HEK293T (cell line): ENCODE measurements around the gene RTN4RL1.
A peak's percentile ranks its signal among the peaks of the same experiment; 100 is the strongest.

ENCODE experiments used
- CTCF ChIA-PET: fragments of 350-600 bp; formaldehyde crosslinking; extraction: SDS; loops from one replicate; lab custom pipeline; 2021; ENCODE audit warnings: antibody characterized with exemption, inconsistent platforms; lab: Yijun Ruan, JAX
- POLR2A ChIA-PET: fragments of 350-600 bp; formaldehyde crosslinking; extraction: SDS; loops from one replicate; lab custom pipeline; 2020; ENCODE audit warnings: antibody characterized with exemption, inconsistent platforms; lab: Yijun Ruan, JAX
- DNase-seq: peaks from one replicate; pipeline ENCODE4 v3.0.0; 2012; ENCODE audit warnings: mixed read lengths; ENCODE audit errors: extremely low spot score
- ARNT ChIP-seq: fragments of 450-650 bp; IDR thresholded peaks from 2 replicates; pipeline ENCODE4 v1.6.1; 2017; ENCODE audit warnings: mild to moderate bottlenecking
- BHLHE40 ChIP-seq: fragments of 450-650 bp; IDR thresholded peaks from 2 replicates; pipeline ENCODE4 v1.6.1; 2016; ENCODE audit warnings: mild to moderate bottlenecking, moderate library complexity, borderline replicate concordance
- CTBP1 ChIP-seq: fragments of 450-650 bp; IDR thresholded peaks from 2 replicates; pipeline ENCODE4 v1.6.1; 2016; ENCODE audit warnings: borderline replicate concordance
- ELF4 ChIP-seq: fragments of 450-650 bp; IDR thresholded peaks from 2 replicates; pipeline ENCODE4 v1.6.1; 2017; ENCODE audit warnings: antibody characterized with exemption
- FOXA1 ChIP-seq: fragments of 450-650 bp; IDR thresholded peaks from 2 replicates; pipeline ENCODE4 v1.6.1; 2016; ENCODE audit warnings: mild to moderate bottlenecking
- FOXK2 ChIP-seq: fragments of 450-650 bp; IDR thresholded peaks from 2 replicates; pipeline ENCODE4 v1.6.1; 2016; ENCODE audit warnings: mild to moderate bottlenecking
- FOXM1 ChIP-seq: fragments of 450-650 bp; IDR thresholded peaks from 2 replicates; pipeline ENCODE4 v1.6.1; 2017; ENCODE audit warnings: mild to moderate bottlenecking, borderline replicate concordance
- HDGF ChIP-seq: fragments of 450-650 bp; IDR thresholded peaks from 2 replicates; pipeline ENCODE4 v1.6.1; 2017; ENCODE audit warnings: antibody characterized with exemption, borderline replicate concordance
- L3MBTL2 ChIP-seq: fragments of 450-650 bp; conservative IDR thresholded peaks from 2 replicates; pipeline ENCODE4 v1.6.1; 2016; ENCODE audit warnings: mild to moderate bottlenecking
- LEF1 ChIP-seq: fragments of 450-650 bp; IDR thresholded peaks from 2 replicates; pipeline ENCODE4 v1.6.1; 2017; ENCODE audit warnings: mild to moderate bottlenecking, borderline replicate concordance
- NFRKB ChIP-seq: fragments of 450-650 bp; IDR thresholded peaks from 2 replicates; pipeline ENCODE4 v1.6.1; 2016; ENCODE audit warnings: mild to moderate bottlenecking, moderate library complexity
- PKNOX1 ChIP-seq: fragments of 450-650 bp; IDR thresholded peaks from 2 replicates; pipeline ENCODE4 v1.6.1; 2016
- SP1 ChIP-seq: fragments of 450-650 bp; IDR thresholded peaks from 2 replicates; pipeline ENCODE4 v1.6.1; 2017
- SUZ12 ChIP-seq: fragments of 450-650 bp; IDR thresholded peaks from 2 replicates; pipeline ENCODE4 v1.6.1; 2016; ENCODE audit warnings: mild to moderate bottlenecking
- TARDBP ChIP-seq: fragments of 450-650 bp; IDR thresholded peaks from 2 replicates; pipeline ENCODE4 v1.6.1; 2016
- ZNF384 ChIP-seq: fragments of 450-650 bp; IDR thresholded peaks from 2 replicates; pipeline ENCODE4 v1.6.1; 2016

RTN4RL1 gene

GRCh38 chr17:2035541-2036488 lies 10.7 kb upstream of the RTN4RL1 start:
- CTCF ChIA-PET: no interaction called here

GRCh38 chr17:2034806-2035540 lies 9.8 kb upstream of the RTN4RL1 start:
- TF ChIP-seq LEF1 (no peak), PKNOX1 (no peak), FOXA1 (no peak), CTBP1 (no peak), SUZ12 (no peak)
- POLR2A ChIA-PET: interaction anchor here (1.0 kb wide), 1 partner anchor 116 kb away, joined by 3 read pairs; no protein-coding TSS in a partner anchor
- CTCF ChIA-PET: no interaction called here
- DNase-seq: no peak

More at GRCh38 chr17:2035541-2036488, 10.7 kb upstream of the RTN4RL1 start:
- no peak for DNase-seq
- TF ChIP-seq HDGF (no peak), ARNT (no peak), PKNOX1 (no peak), BHLHE40 (no peak), LEF1 (no peak), FOXM1 (no peak), ELF4 (no peak)
- POLR2A ChIA-PET: interaction anchor here (1.0 kb wide), 1 partner anchor 116 kb away, joined by 3 read pairs; no protein-coding TSS in a partner anchor

- ChIA-PET CTCF (no interaction called here), POLR2A (no interaction called here)
- DNase-seq: no peak
- TF ChIP-seq FOXK2 (no peak), TARDBP (no peak)
These were observed 9.0 kb upstream of the RTN4RL1 start for GRCh38 chr17:2034157-2034556.

GRCh38 chr17:2033153-2033552 lies 8.0 kb upstream of the RTN4RL1 start:
- POLR2A ChIA-PET: no interaction called here
- CTCF ChIA-PET: no interaction called here
- DNase-seq: no peak
- no peak for TF ChIP-seq LEF1
- TF ChIP-seq NFRKB: no peak
- no peak for TF ChIP-seq ARNT
- no peak for TF ChIP-seq PKNOX1

GRCh38 chr17:2030779-2031163 lies 5.6 kb upstream of the RTN4RL1 start:
- TF ChIP-seq NFRKB (no peak), FOXK2 (no peak), PKNOX1 (peak; percentile 76; the same call in 1 of the 2 replicates), HDGF (no peak)
- no peak for DNase-seq
- ChIA-PET CTCF (no interaction called here), POLR2A (no interaction called here)

GRCh38 chr17:2029911-2030778 lies 5.0 kb upstream of the RTN4RL1 start, which contains the start of gene DPH1:
Gene DPH1 (plus strand): TSS chr17:2030153. CDS start chr17:2030170, 17 bp downstream.
- CTCF ChIA-PET: no interaction called here
- POLR2A ChIA-PET: no interaction called here
- no peak for TF ChIP-seq SUZ12
- TF ChIP-seq FOXM1: peak; percentile 90
- TF ChIP-seq NFRKB: no peak
- no peak for TF ChIP-seq TARDBP
- TF ChIP-seq FOXA1: no peak
- TF ChIP-seq L3MBTL2: peak; percentile 76
- TF ChIP-seq ARNT: no peak
- TF ChIP-seq BHLHE40: no peak
- no peak for TF ChIP-seq ELF4
- no peak for TF ChIP-seq FOXK2
- TF ChIP-seq PKNOX1: no peak; the same call in 1 of the 2 replicates
- TF ChIP-seq CTBP1: peak; percentile 41; the same call in 1 of the 2 replicates
- no peak for TF ChIP-seq ZNF384
- no peak for TF ChIP-seq HDGF
- no peak for TF ChIP-seq SP1
- no peak for TF ChIP-seq LEF1
- peak; percentile 91 for DNase-seq
